GM23338 (cell line): ENCODE data around the gene CXADR. TPM values are rescaled to one million over a fixed set of nuclear protein-coding genes. Genes with fewer than 3 reads are reported as not detected.

Experiments used
- ATAC-seq: fragments of 200-7000 bp; cut with Tn5 transposase; 3 replicates; pipeline ENCODE4 v1.9.1; 2020
- DNase-seq: peaks from one replicate; pipeline ENCODE4 v3.0.0-alpha.2; 2015; ENCODE audit warnings: low spot score
- H2AFZ ChIP-seq: fragments of 200-600 bp; sonication (generic); 2 replicates; pipeline ENCODE4 v1.8.0; 2016; ENCODE audit warnings: antibody characterized with exemption, mild to moderate bottlenecking, moderate library complexity
- H3F3A ChIP-seq: fragments of 200-600 bp; sonication (generic); replicated peaks from 2 replicates; pipeline ENCODE4 v1.8.0; 2017; ENCODE audit warnings: antibody characterized with exemption, mixed run types, low read depth
- H3K27ac ChIP-seq: fragments of 200-600 bp; sonication (generic); 2 replicates; pipeline ENCODE4 v1.6.1; 2016; ENCODE audit warnings: low read depth
- H3K27me3 ChIP-seq: fragments of 200-600 bp; sonication (generic); 2 replicates; pipeline ENCODE4 v1.8.0; 2016; ENCODE audit warnings: mild to moderate bottlenecking, mixed run types, moderate library complexity; ENCODE audit not compliant: insufficient read depth
- H3K36me3 ChIP-seq: fragments of 200-600 bp; sonication (generic); 2 replicates; pipeline ENCODE4 v1.8.0; 2016; ENCODE audit warnings: mild to moderate bottlenecking; ENCODE audit not compliant: insufficient read depth
- H3K4me1 ChIP-seq: fragments of 200-600 bp; sonication (generic); 2 replicates; pipeline ENCODE4 v1.8.0; 2016; ENCODE audit warnings: mild to moderate bottlenecking, moderate library complexity; ENCODE audit not compliant: insufficient read depth
- H3K4me2 ChIP-seq: fragments of 200-600 bp; sonication (generic); 2 replicates; pipeline ENCODE4 v1.7.1; 2017; ENCODE audit warnings: mixed run types
- H3K4me3 ChIP-seq: fragments of 200-600 bp; sonication (generic); 2 replicates; pipeline ENCODE4 v1.6.1; 2016; ENCODE audit warnings: mixed run types
- H3K79me2 ChIP-seq: fragments of 200-600 bp; sonication (generic); replicated peaks from 2 replicates; pipeline ENCODE4 v1.8.0; 2017; ENCODE audit warnings: mild to moderate bottlenecking; ENCODE audit not compliant: insufficient read depth
- H3K9me2 ChIP-seq: fragments of 200-600 bp; sonication (generic); 2 replicates; pipeline ENCODE4 v1.8.0; 2017; ENCODE audit not compliant: insufficient read depth
- H4K20me1 ChIP-seq: fragments of 200-600 bp; sonication (generic); replicated peaks from 2 replicates; pipeline ENCODE4 v1.8.0; 2017; ENCODE audit warnings: mild to moderate bottlenecking; ENCODE audit not compliant: insufficient read depth
- H3K27ac Mint-ChIP-seq: 2 replicates; pipeline ENCODE4 v1.8.0; 2020; ENCODE audit warnings: inconsistent platforms, mild to moderate bottlenecking, moderate library complexity, mixed read lengths
- H3K27me3 Mint-ChIP-seq: 3 replicates; pipeline ENCODE4 v1.8.0; 2022; ENCODE audit warnings: low read depth, mild to moderate bottlenecking, moderate library complexity, mixed read lengths, inconsistent platforms; ENCODE audit not compliant: insufficient read depth, poor library complexity
- H3K36me3 Mint-ChIP-seq: 3 replicates; pipeline ENCODE4 v1.8.0; 2021; ENCODE audit warnings: low read depth, mild to moderate bottlenecking, inconsistent platforms, moderate library complexity, mixed read lengths
- H3K4me1 Mint-ChIP-seq: 3 replicates; pipeline ENCODE4 v1.8.0; 2020; ENCODE audit warnings: mild to moderate bottlenecking, inconsistent platforms, mixed read lengths
- H3K4me3 Mint-ChIP-seq: 3 replicates; pipeline ENCODE4 v1.8.0; 2021; ENCODE audit warnings: moderate library complexity, mild to moderate bottlenecking, inconsistent platforms, mixed read lengths
- H3K9me3 Mint-ChIP-seq: 3 replicates; pipeline ENCODE4 v1.8.0; 2020; ENCODE audit warnings: moderate library complexity, mild to moderate bottlenecking, inconsistent platforms, mixed read lengths
- CREB1 ChIP-seq: fragments of 250-450 bp; sonication (Bioruptor Pico); IDR thresholded peaks from 2 replicates; pipeline ENCODE4 v1.5.0; 2020; ENCODE audit warnings: low read depth, mild to moderate bottlenecking, moderate library complexity
- CTCF ChIP-seq, 2 experiments: fragments of 200-600 bp in 1 of 2; sonication (generic) in 1 of 2; conservative IDR thresholded peaks; 2 replicates each; pipeline versions ENCODE4 v1.5.1 to v1.6.1; 2016 to 2017; ENCODE audit warnings: antibody characterized with exemption in 2 of 2, low read depth in 2 of 2, mild to moderate bottlenecking in 2 of 2, moderate library complexity in 1 of 2
- EZH2 ChIP-seq: fragments of 200-600 bp; sonication (generic); IDR thresholded peaks from one replicate; pipeline ENCODE4 v1.8.0; 2017; ENCODE audit warnings: antibody characterized with exemption, mild to moderate bottlenecking, low read depth; ENCODE audit not compliant: unreplicated experiment
- EZH2phosphoT487 ChIP-seq: fragments of 200-600 bp; sonication (generic); IDR thresholded peaks from one replicate; pipeline ENCODE4 v1.8.1; 2018; ENCODE audit warnings: antibody characterized with exemption; ENCODE audit not compliant: unreplicated experiment
- JUNB ChIP-seq: IDR thresholded peaks from one replicate; pipeline ENCODE4 v1.6.1; 2016; ENCODE audit warnings: antibody characterized with exemption; ENCODE audit not compliant: unreplicated experiment
- NANOG ChIP-seq: IDR thresholded peaks from 2 replicates; pipeline ENCODE4 v1.6.1; 2016; ENCODE audit warnings: antibody characterized with exemption, borderline replicate concordance
- STAT1 ChIP-seq: IDR thresholded peaks from one replicate; pipeline ENCODE4 v1.6.1; 2016; ENCODE audit warnings: antibody characterized with exemption; ENCODE audit not compliant: unreplicated experiment
- ZNF331 ChIP-seq: fragments of 250-450 bp; sonication (Bioruptor Pico); IDR thresholded peaks from 2 replicates; pipeline ENCODE4 v1.5.0; 2020; ENCODE audit warnings: low read depth, mild to moderate bottlenecking, moderate library complexity
- ZNF462 ChIP-seq: fragments of 250-450 bp; sonication (Bioruptor Pico); IDR thresholded peaks from 2 replicates; pipeline ENCODE4 v1.5.0; 2020; ENCODE audit warnings: mild to moderate bottlenecking, moderate library complexity
- polyA plus RNA-seq: library from polyadenylated mRNA; unstranded; fragments of >200 nt; fragmentation: Nextera tagmentation; extraction: Ambion mirVana; gene quantifications from 2 replicates; pipeline ENCODE4 v1.2.1, GENCODE V29; 2016
- total RNA-seq: library from RNA; depleted of rRNA; stranded (reverse); fragments of >200 nt; shearing (Covaris generic); gene quantifications from 2 replicates; pipeline ENCODE4 v1.2.3, GENCODE V29; 2014

Gene CXADR
- total and polyA plus RNA-seq, 2 experiments from 2014 or later = 126 to 207 TPM

GRCh38 chr21:17583898-17584297 is 71.1 kb downstream of the CXADR start (continued):
- TF ChIP-seq ZNF462 (CRISPR knock-in tag) (no peak), ZNF331 (CRISPR knock-in tag) (no peak), CTCF (conservative IDR thresholded peaks at IDR 0.05; ENCODE audit: low read depth in 2 of 2) (no peak), EZH2phosphoT487 (no peak), NANOG (no peak), CREB1 (CRISPR knock-in tag) (no peak), JUNB (no peak)

- Histone ChIP-seq H3K9me2 (no peaks in the 10 kb centered on the region), H3K4me1 (no peaks in the 10 kb centered on the region), H3F3A (no peaks in the 10 kb centered on the region), H4K20me1 (peaks cover 7% of the 10 kb centered on the region; the same call in 1 of the 2 replicates), H3K4me3 (no peak overlapping the region), H2AFZ (no peak overlapping the region), H3K36me3 (no peaks in the 10 kb centered on the region), H3K4me2 (no peak overlapping the region), H3K27ac (no peak overlapping the region), H3K27me3 (no peaks in the 10 kb centered on the region), H3K79me2 (peaks cover 20% of the 10 kb centered on the region)
- Mint-ChIP-seq H3K27ac (no peak overlapping the region), H3K4me3 (no peak overlapping the region), H3K4me1 (peaks cover 4% of the 10 kb centered on the region), H3K36me3 (no peaks in the 10 kb centered on the region; the same call in 2 of the 3 replicates), H3K9me3 (no peaks in the 10 kb centered on the region; the same call in 2 of the 3 replicates), H3K27me3 (no peaks in the 10 kb centered on the region)
- ATAC-seq (no peak), DNase-seq (peak; percentile 61)
- no peak for TF ChIP-seq EZH2
- no peak for TF ChIP-seq ZNF331 (CRISPR knock-in tag)
- TF ChIP-seq CTCF (conservative IDR thresholded peaks at IDR 0.05; ENCODE audit: low read depth in 2 of 2) = peak; percentile 51 to 71
- no peak for TF ChIP-seq STAT1
Measured at GRCh38 chr21:17585875-17586450, 73.1 kb downstream of the CXADR start.
